ENCODE results near the gene HLA-DQB1.
A peak's percentile ranks its signal among the peaks of the same experiment; 100 is the strongest.

Gene HLA-DQB1

DNA sequence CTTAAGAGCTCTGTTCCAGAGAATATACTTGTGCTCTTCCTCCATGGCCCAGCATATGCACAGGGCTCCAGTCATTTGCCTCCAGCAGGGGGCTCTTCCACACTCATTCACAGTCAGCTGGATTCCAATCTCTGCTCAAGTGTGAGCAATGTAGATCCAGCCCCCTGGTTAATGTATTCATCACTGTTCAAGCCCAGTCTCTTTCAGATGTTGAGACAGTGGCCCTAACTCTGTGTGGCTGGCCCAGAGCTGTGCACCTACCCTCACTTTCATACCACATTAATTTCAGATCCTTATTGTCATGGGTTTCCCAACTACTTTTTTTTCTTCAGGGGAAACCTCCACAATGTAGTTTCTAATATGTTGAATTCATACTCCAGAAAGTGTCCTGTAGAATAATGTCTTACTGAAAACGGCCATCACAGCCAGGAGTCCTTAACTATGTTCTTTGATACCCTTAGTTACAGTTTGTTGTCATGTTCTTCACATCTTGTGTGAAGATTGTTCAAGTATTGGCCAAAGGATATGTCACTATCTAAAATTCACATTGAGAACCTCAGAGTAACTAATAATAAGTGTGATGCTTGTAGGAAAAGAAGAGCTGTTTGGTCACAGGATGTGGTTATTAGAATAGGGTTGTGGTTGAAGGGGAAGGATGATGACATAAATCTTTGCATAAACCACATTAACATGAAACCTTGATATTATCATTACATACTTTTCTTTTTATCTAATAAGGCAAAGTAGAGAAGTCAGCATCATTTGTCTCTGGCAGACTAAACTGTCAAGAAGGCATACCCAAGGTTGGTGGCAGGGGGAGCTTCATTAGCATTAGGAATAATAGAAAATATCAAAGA lies 43.7 kb downstream of the HLA-DQB1 start:
- Mint-ChIP-seq H3K4me1 (ENCODE audit: low read depth) (peaks cover 47% of the 10 kb centered on the region), H3K36me3 (peaks cover 3% of the 10 kb centered on the region), H3K27me3 (no peaks in the 10 kb centered on the region)

DNA sequence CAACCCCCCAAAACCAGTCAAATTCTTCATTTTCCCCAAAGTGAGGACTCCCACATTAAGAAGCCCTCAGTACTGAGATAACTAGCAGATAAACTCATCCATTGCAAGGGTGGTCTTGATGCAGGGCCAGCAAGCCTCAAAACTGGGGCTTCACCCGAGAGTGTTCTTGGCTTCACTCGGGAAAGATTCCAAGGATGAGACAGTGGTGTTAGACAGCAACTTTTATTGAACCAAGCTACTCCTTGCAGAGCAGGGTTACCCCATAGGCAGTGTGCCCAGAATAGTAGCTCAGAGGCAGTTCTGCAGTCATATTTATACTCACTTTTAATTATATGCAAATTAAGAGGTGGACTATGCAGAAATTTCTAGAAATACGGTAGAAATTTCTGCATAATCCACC lies 45.1 kb downstream of the HLA-DQB1 start:
- Mint-ChIP-seq H3K27me3 (no peaks in the 10 kb centered on the region), H3K9me3 (ENCODE audit: low read depth) (peaks cover 8% of the 10 kb centered on the region), H3K27ac (no peak overlapping the region), H3K36me3 (peaks cover 6% of the 10 kb centered on the region), H3K4me1 (ENCODE audit: low read depth) (peaks cover 43% of the 10 kb centered on the region), H3K4me3 (no peak overlapping the region)

More for the DNA sequence above, 43.7 kb downstream of the HLA-DQB1 start:
- H3K4me3 Mint-ChIP-seq: peak overlapping the region; percentile 71
- peaks cover 8% of the 10 kb centered on the region for H3K9me3 Mint-ChIP-seq (ENCODE audit: low read depth)
- peak overlapping the region; percentile 91 for H3K27ac Mint-ChIP-seq

DNA sequence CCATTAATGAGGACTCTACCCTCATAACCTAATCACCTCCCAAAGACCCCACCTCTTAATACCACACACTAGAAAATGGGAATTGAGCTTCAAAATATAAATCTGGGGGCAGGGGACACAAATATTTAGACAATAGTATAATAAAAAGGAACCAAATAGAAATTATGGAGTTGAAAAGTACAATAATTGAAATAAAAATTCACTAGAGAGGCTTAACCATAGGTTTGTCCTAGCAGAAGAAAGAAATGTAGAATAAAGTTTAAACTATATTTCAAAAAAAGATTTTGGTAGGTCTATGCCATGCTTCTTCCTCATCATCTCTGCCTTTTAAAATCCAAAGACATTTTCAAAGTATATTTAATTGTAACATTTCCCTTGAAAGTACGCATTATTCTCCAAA lies 48.7 kb downstream of the HLA-DQB1 start:
- no peak overlapping the region for H3K27ac Mint-ChIP-seq
- H3K27me3 Mint-ChIP-seq: no peaks in the 10 kb centered on the region
- H3K4me1 Mint-ChIP-seq (ENCODE audit: low read depth): peaks cover 20% of the 10 kb centered on the region
- H3K36me3 Mint-ChIP-seq: peaks cover 6% of the 10 kb centered on the region
- peaks cover 8% of the 10 kb centered on the region for H3K9me3 Mint-ChIP-seq (ENCODE audit: low read depth)
- H3K4me3 Mint-ChIP-seq: no peak overlapping the region

DNA sequence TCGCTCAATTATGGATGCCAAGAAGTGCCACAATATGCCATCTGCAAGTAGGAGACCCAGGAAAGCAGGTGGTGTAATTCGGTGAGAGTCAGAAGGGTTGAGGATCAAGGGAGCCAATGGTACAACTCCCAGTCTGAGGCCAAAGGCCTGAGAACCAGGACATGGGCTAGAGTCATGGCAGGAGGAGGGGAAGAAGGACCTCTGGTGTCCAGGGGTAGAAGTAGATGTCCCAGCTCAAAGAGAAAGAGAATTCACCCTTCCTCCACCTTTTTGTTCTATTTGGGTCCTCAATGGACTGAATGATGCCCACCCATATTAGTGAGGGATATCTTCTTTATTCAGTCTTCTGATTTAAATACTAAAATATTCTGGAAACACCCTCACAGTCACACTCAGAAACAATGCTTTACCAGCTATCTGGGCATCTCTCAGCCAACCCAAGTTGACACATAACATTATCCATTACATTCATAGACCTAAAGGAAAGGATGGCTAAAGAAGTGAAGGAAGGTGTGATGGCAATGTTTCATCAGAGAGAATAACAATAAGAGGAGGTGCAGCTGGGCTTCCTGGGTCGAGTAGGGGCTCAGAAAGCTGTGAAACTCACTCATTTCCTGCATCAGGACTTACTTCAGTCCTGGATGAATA lies 50.4 kb downstream of the HLA-DQB1 start:
- no peak overlapping the region for H3K27ac Mint-ChIP-seq
- H3K4me1 Mint-ChIP-seq (ENCODE audit: low read depth): peaks cover 5% of the 10 kb centered on the region

DNA sequence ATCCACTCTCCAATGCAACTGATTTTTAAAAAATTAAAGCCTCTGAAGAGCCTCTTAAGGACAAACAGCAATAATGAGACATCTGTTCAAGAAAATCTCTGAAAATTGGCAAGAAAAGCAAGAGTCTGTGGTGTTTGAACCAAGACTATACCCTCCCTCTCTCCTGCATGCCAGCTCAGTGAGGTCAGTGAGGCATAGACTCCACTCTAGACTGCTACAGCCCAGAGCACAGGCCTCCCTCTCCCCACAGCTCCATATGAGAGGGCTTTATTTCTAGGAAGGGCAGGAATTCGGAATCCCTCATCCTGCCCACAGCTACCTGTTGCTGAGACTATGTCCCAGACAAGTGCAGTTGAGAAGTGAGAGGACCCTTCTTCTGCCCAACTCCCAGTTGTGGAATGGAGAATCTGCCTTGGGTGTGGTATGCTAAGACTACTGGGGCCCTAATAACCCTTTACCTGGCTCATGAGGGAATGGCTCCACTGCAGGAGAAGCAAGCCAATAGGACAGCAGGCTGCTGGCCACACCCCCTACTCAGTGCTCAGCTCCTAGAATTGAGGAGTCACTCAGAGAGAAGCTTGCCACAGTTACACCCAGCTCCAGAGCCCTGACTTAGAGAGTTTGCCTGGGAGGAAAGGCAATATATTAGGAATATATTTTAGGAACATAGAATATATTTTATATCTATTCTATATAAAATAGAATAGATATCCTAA lies 51.9 kb downstream of the HLA-DQB1 start:
- Mint-ChIP-seq H3K9me3 (ENCODE audit: low read depth) (peaks cover 8% of the 10 kb centered on the region), H3K4me3 (no peak overlapping the region), H3K4me1 (ENCODE audit: low read depth) (peaks cover 6% of the 10 kb centered on the region), H3K27ac (no peak overlapping the region), H3K36me3 (peaks cover 6% of the 10 kb centered on the region), H3K27me3 (no peaks in the 10 kb centered on the region)

More for the DNA sequence above, 50.4 kb downstream of the HLA-DQB1 start:
- Mint-ChIP-seq H3K9me3 (ENCODE audit: low read depth) (peaks cover 8% of the 10 kb centered on the region), H3K36me3 (peaks cover 6% of the 10 kb centered on the region), H3K4me3 (no peak overlapping the region), H3K27me3 (no peaks in the 10 kb centered on the region)

DNA sequence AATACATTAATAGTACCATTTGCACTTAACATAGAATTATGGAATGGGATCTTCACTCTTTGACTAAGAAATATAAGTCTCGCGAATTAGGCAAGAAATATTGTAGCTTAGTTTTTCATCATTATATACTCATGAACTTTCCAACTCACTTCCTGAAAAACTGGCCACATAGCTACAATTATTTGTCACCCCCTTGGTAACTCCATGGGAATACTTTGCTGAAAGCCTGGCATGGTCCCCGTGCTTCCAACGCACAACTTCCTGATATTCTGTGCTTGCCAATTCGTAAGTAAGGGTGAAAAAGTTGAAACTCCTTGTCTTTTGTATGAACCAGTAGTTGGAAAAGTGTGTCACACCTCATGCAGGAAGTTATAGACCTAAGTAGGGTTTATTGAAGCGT lies 53.0 kb downstream of the HLA-DQB1 start:
- peaks cover 6% of the 10 kb centered on the region for H3K36me3 Mint-ChIP-seq
- no peak overlapping the region for H3K27ac Mint-ChIP-seq
- H3K27me3 Mint-ChIP-seq: no peaks in the 10 kb centered on the region
- peaks cover 7% of the 10 kb centered on the region for H3K4me1 Mint-ChIP-seq (ENCODE audit: low read depth)
- H3K4me3 Mint-ChIP-seq: no peak overlapping the region
- H3K9me3 Mint-ChIP-seq (ENCODE audit: low read depth): peaks cover 4% of the 10 kb centered on the region

DNA sequence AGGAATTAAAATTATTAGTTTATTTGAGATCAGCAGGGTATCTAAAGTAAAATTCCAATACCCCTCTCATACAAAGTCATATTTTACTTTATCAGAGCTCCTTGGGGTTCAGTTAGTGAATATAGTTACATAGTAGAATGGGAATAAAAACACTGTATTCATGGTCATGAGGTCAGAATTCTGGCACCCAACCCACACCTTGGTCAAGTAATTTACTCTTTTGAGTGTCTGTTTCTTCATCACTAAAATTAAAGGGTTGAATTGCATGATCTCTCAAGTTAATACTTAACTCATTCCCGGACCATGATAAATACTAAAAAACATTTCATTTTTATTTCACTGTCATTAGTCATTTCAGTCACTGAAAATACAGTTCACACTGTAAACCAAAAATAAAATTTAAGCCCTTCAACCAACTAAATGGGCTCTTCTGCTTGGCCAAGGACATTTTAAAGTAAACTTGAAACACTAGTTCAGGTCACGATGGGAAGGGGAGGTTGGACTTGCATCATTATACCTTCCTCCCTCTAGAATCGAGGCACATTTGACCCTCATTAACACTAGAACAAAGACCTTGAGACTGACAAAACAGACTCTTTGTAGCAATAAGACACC lies 55.7 kb downstream of the HLA-DQB1 start:
- Mint-ChIP-seq H3K27me3 (peaks cover 5% of the 10 kb centered on the region), H3K9me3 (ENCODE audit: low read depth) (no peaks in the 10 kb centered on the region), H3K36me3 (no peaks in the 10 kb centered on the region), H3K27ac (no peak overlapping the region), H3K4me1 (ENCODE audit: low read depth) (peaks cover 9% of the 10 kb centered on the region), H3K4me3 (no peak overlapping the region)

DNA sequence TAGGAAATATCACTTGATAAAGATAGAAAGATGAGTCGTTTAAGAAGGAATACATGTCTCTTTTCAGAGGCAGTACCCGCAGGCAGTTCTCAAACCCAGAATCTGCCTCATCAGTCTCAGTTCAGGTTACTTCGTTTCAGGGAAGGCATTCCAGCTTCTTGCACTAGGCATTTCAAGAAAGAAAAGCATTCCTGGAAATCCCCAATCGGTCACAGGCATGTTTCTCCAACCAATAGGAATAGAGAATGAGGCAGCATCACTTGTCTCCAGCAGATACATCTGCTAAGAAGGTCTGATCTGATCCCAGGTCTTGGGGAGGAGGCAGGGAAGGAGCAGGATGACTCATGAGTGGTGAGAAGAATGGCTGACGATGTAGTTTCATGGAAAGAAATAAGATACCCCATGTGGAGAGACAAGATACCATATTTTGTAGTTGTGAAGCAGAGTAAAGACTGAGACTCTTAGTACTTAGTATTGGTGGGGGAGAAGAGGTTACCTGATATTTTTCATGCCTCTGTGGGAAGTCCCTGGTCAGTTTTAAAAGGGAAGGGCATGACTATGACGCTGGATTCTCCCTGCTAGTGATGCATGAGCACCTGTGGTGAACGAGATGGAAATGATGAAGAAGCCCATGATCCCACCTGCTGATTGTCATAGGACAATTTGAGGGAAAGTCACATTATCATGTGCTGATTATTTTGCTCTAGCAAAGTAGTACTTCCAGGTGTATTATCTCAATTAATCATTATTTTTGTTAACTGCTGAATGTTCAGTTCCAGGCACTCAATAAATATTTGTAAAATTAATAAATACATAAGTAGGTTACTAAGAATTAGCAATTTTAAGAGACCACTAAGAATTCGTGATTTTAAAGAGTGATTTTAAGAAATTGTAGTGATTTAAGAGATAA lies 56.5 kb downstream of the HLA-DQB1 start:
- Mint-ChIP-seq H3K4me1 (ENCODE audit: low read depth) (peaks cover 8% of the 10 kb centered on the region), H3K27ac (no peak overlapping the region), H3K27me3 (peaks cover 7% of the 10 kb centered on the region), H3K4me3 (no peak overlapping the region), H3K9me3 (ENCODE audit: low read depth) (no peaks in the 10 kb centered on the region), H3K36me3 (no peaks in the 10 kb centered on the region)
